Stimulated activated CD8-positive, alpha-beta memory T cell treated with anti-CD3 and anti-CD28 coated beads, Interleukin-7, amount 100 ng/mL, for 1 hour (primary cell): Measurements from ENCODE around the gene ZYG11A.
A peak's percentile ranks its signal among the peaks of the same experiment; 100 is the strongest.
"Not testable (repeated sequence)": the region's sequence is repeated elsewhere in the genome, so short reads cannot be mapped to it uniquely, and the experiment has no call there.

Experiments used
- DNase-seq, 2 donors: peaks; one replicate each; pipeline ENCODE4 v3.0.0-alpha.2; 2020; ENCODE audit warnings: low read depth in 2 of 2

ZYG11A gene

DNA sequence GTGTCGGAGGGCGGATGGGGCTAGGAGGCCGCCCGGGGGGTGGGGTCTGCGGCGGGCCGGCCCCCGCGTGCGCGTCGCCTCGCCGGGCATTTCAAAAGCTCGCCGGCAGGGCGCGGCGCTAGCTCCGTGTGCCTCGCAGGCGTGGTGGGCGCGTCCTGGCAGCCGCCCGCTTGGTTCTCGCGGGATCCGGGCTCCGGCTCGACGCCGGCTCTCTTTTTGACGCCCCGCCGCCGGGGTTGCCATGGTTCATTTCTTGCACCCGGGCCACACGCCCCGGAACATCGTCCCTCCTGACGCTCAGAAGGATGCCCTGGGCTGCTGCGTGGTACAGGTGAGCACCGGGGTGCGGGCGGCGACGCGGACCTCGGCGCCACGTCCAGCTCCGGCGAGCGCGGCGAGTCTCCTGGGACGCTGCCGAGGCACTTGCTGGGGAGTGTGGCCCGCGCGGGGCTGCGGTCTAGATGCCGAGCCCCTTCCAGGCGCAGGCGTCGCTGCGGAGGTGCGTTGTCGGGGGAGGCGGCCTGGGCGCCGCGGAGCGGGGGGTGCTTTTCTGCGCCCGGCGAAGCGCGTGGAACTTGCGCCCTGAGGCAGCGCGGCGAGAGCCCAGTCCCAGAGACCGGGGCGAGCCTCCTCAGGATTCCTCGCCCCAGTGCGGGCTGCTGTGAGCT, at the start of gene ZYG11A:
TSS of gene ZYG11A (plus strand) at position 118 of the 668 bp plus-strand sequence. CDS start at position 242, 124 bp downstream.
- peak; percentile 13 to 26 for DNase-seq

DNA sequence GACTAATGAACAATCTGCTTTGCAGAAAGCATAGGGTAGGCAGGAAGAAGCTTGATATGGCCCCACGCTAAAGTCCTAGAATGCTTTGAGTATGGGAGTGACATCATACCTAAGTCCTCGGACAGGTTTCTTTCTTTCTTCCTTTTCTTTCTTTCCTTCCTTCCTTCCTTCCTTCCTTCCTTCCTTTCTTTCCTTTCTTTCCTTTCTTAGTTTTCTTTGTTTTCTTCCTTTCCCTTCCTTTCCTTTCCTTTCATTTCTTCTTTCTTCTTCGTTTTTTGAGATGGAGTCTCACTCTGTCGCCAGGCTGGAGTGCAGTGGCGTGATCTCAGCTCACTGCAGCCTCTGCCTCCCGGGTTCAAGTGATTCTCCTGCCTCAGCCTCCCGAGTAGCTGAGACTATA, 48.8 kb upstream of the ZYG11A start:
- DNase-seq, result not testable (repeated sequence)

DNA sequence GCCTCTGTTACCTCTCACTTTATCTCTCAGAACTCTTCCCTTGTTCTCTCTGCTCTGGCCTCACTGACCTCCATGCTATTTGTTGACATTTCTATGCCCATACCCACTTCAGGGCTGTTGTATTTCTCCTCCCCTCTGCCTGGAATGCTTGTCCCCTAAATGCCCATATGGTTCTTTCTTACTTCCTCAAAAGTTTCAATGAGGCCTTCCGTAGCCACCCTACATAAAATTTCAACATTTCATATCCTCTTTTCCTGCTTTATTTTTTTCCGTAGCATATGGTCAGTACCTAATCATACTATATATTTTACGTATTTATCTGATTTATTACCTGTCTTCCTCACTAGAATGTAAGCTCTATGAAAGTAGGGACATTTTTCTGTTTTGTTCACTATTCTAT, 47.1 kb upstream of the ZYG11A start:
- no peak for DNase-seq

DNA sequence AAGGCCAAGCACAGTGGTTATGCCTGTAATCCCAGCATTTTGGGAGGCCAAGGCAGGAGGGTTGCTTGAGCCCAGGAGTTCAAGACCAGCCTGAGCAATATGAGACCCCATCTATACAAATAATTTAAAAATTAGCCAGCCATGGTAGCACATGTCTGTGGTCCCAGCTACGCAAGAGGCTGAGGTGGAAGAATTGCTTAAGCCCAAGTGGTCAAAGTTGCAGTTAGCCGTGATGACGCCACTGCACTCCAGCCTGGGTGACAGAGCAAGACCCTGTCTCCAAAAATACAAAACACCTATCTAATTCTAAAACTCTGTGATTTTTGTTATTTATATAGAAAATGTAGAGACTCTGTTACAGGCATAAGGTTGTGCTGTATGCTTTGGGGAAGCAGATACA, 44.2 kb upstream of the ZYG11A start:
- DNase-seq, result no peak

DNA sequence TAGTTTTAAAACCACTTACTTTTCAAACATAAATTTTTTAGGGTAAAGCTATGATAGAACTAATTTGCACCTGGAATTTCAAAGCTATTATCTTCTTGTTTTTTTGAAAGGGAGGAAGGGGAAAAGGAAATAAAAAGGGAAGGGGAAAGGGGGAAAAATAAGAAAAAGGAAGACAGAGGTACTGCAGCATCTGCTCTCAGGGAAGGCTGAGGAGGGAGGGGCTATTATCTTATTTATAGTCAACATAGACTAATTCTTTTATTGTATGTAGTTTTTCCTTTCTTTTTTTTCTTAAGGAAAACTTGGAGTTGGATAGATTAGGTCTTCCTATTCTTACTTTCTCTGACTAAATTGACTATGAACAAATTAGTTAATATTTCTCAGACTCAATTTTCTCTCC, 41.5 kb upstream of the ZYG11A start:
- DNase-seq, result no peak

DNA sequence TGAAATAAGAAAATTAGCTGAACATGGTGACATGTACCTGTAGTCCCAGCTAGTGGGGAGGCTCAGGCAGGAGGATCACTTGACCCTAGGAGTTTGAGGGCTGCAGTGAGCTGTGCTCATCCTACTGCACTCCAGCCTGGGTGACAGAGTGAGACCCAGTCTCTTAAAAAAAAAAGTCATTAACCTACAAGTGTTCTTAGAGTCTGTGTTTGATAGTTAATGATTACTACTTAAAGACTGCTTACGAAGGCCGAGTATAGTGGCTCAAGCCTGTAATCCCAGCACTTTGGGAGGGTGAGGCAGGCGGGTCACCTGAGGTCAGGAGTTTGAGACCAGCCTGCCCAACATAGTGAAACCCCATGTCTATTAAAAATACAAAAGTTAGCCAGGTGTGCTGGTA, 38.5 kb upstream of the ZYG11A start:
- not testable (repeated sequence) for DNase-seq

DNA sequence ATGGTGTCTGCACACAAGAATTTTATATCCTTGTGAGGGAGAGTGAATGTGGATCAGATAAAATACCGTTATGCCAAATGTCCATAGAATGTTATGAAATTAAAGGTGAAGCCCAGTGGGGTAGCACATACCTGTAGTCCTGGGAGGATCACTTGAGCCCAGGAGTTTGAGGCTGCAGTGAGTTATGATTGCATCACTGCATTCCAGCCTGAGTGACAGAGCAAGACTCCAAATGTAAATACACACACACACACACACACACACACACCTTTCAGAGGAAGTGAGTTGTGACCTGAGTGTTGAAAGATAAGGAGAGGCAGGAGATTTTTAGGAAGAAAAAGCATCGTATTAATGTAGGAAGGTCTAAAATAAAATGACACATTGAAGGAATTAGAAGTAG, 28.1 kb upstream of the ZYG11A start:
- DNase-seq, result no peak

DNA sequence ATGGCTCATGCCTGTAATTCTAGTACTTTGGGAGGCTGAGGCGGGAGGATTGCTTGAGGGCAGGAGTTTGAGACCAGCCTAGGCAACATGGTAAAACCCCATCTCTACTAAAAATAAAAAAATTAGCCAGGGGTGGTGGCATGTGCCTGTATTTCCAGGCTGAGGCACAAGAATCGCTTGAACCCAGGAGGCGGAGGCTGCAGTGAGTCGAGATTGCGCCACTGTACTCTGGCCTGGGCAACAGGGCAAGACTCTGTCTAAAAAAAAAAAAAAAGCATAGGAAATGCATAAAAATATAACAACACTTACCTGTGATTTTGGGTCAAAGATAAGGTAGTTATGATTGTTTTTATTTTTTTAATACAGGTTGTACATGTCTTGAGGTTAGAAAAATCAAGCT, 21.7 kb upstream of the ZYG11A start:
- DNase-seq, result not testable (repeated sequence)

DNA sequence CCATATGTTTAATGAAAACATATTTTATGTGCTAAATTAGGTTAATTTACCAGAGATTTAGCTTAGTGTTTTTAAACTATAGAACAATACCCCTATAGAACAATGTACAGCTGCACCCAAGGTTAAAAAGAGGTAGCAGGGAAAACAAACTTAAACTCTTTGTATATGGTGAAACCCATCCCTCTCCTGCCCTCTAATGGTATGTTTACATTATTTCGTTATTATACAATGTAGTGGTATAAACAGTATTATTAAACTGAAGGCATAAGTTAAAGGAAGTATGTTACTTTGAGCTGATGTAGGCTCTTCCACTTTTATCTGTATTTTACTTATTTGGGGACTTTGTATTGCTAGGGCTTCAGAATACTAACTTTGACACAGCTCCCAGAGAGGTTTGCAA, 16.7 kb upstream of the ZYG11A start:
- DNase-seq, result no peak

DNA sequence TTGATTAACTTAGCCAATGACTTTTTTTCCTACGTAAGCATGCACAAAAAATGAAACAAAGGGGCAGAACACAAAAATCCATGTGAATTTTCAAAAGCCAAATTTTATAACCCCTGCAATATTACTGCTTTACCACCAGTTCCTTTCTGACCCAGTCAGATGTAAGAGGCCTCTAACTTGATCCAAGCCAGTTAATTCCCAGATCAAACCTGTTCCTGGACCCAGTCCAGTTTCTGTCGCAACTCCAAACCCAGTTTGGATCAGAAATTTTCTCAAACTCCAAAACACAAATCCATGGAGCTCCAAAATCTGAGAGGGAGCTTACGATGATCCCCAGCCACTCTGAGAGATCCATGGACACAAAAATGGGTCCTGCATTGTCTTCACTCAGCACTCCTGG, 7.8 kb upstream of the ZYG11A start:
- no peak for DNase-seq

DNA sequence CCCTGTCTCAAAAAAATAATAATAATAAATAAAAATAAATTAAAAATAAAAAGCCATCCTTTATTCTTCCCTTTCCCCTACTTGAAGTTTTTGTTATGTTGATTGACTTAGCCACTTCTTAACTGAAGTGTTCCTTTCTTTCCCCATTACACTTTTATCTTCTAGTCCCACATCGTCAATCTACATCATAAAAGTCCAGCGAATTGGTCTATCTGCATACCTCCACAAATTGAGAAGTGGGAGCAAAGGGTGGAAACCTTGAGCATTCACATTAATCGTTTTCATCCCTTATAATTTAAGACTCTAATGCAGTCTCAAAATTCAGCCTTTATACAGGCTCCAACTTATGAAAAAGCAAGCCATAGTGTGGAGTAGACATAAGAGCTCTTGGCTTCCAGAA, 6.5 kb upstream of the ZYG11A start:
- no peak for DNase-seq

DNA sequence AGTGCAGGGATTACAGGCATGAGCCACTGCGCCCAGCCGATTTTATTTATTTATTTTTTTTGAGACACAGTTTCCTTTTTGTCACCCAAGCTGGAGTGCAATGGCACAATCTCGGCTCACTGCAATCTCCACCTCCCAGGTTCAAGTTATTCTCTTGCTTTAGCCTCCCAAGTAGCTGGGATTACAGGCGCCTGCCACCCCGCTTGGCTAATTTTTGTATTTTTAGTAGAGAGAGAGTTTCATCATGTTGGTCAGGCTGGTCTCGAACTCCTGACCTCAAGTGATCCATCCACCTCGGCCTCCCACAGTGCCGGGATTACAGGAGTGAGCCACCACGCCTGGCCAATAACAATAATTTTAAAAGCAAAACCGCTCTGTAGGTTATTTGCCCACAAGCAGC, 3.4 kb upstream of the ZYG11A start:
- not testable (repeated sequence) for DNase-seq

DNA sequence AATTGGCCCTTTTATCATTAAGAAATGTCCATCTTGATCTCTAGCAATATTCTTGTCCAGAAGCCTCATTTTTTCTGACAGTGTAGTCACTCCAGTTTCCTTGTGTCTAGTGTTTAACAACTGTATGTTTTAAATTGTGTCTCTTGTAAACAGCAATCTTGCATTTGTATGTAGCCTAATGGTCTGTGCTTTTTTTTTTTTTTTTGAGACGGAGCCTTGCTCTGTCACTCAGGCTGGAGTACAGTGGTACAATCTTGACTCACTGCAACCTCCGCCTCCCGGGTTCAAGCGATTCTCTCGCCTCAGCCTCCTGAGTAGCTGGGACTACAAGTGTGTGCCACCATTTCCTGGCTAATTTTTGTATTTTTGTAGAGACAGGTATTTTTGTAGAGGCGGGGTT, 2.6 kb downstream of the ZYG11A start:
- not testable (repeated sequence) for DNase-seq

DNA sequence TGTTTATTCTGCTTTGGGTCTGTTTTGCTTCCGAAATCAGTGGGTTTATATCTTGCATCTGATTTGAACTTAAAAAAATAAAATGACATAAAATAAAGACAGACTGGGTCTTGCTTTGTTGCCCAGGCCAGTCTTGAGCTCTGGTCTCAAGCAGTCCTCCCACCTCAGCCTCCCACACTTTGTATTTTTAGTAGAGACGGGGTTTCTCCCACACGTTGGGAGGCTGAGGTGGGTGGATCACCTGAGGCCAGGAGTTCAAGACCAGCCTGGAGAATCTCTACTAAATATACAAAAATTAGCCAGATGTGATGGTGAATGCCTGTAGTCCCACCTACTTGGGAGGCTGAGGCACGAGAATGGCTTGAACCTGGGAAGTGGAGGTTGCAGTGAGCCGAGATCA, 5.9 kb downstream of the ZYG11A start:
- no peak for DNase-seq

DNA sequence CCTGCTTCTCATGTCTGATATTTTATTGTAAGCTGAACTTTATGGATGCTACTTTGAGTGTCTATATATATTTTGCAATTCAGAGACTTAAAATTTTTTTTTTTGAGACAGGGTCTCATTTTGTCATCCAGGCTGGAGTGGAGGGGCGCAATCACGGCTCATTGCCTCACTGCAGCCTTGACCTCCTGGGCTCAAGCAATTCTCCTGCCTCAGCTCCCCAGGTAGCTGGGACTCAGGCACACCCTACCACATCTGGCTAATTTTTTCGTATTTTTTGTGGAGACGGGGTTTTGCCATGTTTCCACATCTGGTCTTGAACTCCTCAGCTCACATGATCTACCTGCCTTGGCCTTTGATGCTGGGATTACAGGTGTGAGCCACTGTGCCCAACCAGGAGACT, 8.4 kb downstream of the ZYG11A start:
- DNase-seq, result no peak

DNA sequence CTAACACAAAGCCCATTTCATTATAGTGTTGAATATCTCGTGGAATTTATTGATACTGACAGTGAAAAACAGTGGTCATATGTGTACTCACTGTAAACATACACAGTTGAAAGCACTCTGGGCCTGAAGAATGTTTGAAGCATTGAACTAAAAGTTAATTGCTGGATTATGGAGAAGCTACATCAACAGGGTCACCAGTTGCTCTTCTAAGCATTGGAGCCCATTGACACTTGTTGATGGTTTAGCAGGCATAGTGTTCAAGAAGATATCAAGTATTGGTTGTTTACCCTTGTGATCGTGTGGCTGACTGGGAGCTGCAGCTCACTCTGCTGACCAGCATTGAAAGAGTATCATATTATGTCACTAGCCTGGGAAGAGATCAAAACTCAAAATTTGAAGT, 10.3 kb downstream of the ZYG11A start:
- no peak for DNase-seq

DNA sequence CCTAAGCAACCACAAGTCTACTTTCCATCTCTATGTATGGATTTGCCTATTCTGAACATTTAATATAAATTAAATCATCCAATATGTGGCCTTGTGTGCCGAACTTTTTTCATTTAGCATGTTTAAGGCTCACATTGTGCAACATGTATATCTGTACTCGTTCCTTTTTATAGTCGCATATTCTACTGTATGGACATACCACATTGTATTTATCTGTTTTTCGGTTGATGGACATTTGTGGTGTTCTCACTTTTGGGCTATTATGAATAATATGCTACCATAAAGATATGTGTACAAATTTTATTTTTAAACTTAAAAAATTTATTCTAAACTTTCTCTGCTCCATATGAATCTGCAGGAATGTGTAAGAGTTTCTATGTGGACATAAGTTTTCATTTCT, 13.0 kb downstream of the ZYG11A start:
- DNase-seq, result no peak

DNA sequence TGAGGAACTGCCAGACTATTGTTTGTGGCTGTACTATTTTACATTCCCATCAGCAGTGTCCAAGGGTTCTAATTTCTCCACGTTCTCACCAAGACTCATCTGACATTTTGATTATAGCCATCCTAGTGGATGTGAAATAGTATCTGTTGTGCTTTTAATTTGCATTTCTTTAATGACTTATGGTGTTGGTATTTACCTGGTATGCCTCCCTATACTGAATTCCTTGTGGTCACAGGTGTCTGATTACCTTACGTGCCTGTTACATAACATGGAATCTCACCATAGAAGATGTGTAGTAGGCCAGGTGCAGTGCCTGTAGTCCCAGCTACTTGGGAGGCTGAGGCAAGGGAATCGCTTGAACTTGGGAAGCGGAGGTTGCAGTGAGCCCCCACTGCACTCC, 13.5 kb downstream of the ZYG11A start:
- DNase-seq, result no peak

DNA sequence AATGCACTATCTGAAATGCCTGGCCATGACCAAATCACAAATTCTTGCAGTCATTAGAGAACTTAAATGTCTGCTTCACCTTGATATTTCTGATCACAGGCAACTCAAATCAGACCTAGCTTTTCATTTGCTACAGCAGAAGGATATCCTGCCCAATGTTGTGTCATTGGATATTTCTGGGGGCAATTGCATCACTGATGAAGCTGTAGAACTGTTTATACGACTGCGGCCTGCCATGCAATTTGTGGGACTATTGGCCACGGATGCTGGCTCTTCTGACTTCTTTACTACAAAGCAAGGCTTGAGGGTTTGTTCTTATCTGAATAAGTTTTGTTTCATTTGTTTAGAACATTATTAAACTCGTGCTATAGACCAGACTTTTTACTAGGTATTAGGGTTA, 14.9 kb downstream of the ZYG11A start:
- no peak for DNase-seq

DNA sequence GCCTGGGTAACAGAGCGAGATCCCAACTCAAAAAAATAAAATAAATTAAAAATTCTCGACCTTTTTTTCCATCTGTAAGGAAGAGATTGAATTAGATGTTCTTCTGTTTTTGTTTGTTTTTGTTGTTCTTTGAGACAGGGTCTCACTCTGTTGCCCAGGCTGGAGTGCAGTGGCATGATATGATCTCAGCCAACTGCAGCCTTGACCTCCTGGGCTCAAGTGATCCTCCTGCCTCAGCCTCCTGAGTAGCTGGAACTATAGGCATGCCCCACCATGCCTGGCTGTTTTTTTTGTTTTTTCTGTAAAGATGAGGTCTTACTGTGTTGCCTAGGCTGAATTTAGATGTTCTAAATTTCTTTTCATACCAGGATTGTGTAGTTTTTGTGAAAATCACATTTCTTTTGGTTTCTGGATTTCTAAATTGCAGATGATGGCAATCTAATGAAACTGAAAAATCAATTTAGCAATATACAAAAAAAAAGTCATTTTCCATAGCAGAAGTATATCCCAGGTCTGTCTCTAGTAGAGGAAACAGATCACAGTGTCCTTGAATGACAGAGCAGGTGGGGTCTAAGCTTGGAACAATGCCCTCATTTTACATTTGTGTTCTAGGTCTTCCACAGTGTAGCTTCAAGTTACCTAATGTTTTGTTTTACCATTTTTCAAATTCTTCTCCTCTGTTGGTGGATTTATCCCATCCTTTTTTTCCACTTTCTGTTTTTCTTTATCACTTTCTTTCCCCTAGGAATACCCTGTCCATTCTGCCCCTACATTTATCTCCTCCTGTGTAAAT, 20.3 kb downstream of the ZYG11A start:
- DNase-seq, result no peak

DNA sequence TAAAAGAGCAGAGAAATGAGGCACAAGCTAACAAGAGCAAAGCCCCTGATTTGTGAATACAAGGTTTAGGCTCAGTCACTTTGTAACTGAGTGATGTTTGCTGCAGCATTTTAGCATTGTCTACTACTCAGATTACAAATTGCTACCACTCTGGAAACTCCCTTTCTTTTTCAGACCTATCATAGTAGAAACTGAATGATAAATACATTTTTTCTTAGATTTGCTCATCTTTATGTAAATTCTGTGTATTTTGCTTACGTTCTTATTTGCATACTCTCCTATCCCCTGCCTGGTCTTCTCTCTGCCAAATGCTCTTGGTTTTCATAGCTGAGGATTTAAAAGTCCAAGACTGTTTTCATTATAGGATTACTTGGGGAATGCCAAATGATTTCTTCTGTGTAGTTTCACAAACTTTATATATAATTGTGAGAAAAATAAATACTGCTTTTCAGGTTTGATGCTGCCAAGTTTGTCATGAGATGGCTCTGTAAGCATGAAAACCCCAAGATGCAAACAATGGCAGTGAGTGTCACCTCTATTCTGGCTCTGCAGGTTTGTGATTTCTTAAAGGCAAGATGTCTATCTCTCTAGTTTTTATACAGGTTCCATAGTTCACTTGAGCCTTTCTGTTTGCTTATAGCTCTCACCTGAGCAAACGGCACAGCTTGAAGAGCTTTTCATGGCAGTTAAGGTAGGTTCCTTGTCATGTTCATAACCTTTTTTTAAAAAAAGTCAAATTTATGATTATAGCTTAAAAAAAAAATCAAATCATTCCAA, 24.7 kb downstream of the ZYG11A start:
- no peak for DNase-seq

DNA sequence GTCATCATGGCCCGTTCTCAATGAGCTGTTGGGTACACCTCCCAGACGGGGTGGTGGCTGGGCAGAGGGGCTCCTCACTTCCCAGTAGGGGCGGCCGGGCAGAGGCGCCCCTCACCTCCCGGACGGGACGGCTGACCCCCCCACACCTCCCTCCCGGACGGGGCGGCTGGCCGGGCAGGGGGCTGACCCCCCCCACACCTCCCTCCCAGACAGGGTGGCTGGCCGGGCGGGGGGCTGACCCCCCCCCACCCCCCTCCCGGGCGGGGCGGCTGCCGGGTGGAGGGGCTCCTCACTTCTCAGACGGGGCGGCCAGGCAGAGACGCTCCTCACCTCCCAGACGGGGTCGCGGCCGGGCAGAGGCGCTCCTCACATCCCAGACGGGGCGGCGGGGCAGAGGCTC, 27.2 kb downstream of the ZYG11A start:
- not testable (repeated sequence) for DNase-seq

DNA sequence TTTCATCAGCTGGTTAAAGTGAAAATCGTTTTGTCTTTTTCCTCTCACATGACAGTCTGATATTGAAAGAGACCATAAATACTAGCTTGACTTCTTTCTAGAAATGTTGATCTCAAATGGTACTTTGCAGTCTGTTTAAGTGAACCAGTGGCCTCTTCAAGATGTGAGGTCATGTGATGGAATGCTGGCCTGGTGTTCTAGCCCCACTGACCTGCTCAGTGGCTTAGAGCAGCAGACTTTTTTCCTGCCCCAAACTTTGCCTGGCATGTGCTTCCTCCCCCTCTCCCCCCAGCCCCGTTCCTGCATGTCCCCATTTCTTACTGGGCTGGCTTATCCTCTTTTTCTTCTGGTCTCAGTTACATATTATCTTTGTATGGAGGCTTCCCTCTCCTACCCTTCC, 34.3 kb downstream of the ZYG11A start:
- no peak for DNase-seq
